Activated T-cell treated with anti-CD3 and anti-CD28 coated beads, Interleukin-2, amount 50 U/mL, for 24 hours (primary cell): ENCODE results near the gene HM13.
"Not testable (repeated sequence)": the region's sequence is repeated elsewhere in the genome, so short reads cannot be mapped to it uniquely, and the experiment has no call there.

Experiments used
- DNase-seq: peaks from one replicate; pipeline ENCODE4 v3.0.0-alpha.2; 2020
- H3K27ac Mint-ChIP-seq: 2 replicates; pipeline ENCODE4 v1.8.0; 2020; ENCODE audit warnings: mild to moderate bottlenecking, mixed read lengths
- H3K27me3 Mint-ChIP-seq: 2 replicates; pipeline ENCODE4 v1.8.0; 2020; ENCODE audit warnings: mixed read lengths
- H3K36me3 Mint-ChIP-seq: 2 replicates; pipeline ENCODE4 v1.8.0; 2020; ENCODE audit warnings: low read depth, mixed read lengths
- H3K4me1 Mint-ChIP-seq: 2 replicates; pipeline ENCODE4 v1.8.0; 2020; ENCODE audit warnings: low read depth, mixed read lengths
- H3K4me3 Mint-ChIP-seq: 2 replicates; pipeline ENCODE4 v1.8.0; 2020; ENCODE audit warnings: mild to moderate bottlenecking, moderate library complexity, mixed read lengths
- H3K9me3 Mint-ChIP-seq: 2 replicates; pipeline ENCODE4 v1.8.0; 2020; ENCODE audit warnings: mixed read lengths

HM13 gene, protein sequence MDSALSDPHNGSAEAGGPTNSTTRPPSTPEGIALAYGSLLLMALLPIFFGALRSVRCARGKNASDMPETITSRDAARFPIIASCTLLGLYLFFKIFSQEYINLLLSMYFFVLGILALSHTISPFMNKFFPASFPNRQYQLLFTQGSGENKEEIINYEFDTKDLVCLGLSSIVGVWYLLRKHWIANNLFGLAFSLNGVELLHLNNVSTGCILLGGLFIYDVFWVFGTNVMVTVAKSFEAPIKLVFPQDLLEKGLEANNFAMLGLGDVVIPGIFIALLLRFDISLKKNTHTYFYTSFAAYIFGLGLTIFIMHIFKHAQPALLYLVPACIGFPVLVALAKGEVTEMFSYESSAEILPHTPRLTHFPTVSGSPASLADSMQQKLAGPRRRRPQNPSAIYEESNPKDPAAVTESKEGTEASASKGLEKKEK

DNA sequence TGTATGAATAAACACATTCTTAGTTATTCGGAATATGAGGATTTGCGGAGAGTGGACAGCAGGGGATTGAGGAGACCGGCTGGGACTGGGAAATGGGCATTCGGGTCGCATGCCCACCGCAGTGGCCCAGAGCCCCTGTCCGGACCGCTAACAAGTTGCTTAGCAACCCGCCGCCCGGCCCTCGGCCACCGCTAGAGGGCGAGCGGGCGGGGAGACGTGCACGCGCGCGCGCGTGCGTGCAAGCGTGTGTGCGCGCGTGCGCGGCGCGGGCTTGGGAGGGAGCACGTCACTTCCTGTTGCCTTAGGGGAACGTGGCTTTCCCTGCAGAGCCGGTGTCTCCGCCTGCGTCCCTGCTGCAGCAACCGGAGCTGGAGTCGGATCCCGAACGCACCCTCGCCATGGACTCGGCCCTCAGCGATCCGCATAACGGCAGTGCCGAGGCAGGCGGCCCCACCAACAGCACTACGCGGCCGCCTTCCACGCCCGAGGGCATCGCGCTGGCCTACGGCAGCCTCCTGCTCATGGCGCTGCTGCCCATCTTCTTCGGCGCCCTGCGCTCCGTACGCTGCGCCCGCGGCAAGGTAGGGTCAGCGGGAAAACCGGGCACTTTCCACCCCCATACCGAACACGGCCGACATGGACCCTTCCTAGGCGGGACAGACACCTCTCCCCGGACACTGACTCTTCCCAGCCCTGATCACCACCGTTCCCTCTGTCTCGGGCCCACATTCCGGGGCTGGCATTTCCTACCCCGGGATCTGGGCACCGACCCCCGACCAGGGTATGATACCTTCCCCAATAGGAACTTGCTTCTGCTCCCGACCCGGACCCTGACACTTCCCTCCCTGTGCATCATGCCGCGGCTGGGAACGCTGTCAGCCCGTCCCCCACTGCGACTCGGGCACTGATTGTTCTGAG lies at the start of gene HM13:
HM13 (plus strand) TSS at position 289 of the 918 bp plus-strand sequence; CDS start at position 399, 110 bp downstream.
- H3K36me3 Mint-ChIP-seq: peaks cover 7% of the 10 kb centered on the region
- peak; percentile 92 for DNase-seq
- peaks cover 11% of the 10 kb centered on the region for H3K4me1 Mint-ChIP-seq
- no peaks in the 10 kb centered on the region for H3K27me3 Mint-ChIP-seq
- no peaks in the 10 kb centered on the region for H3K9me3 Mint-ChIP-seq
- no peak within 1 kb of the TSS for H3K4me3 Mint-ChIP-seq
- peak within 1 kb of the TSS; percentile 72 for H3K27ac Mint-ChIP-seq

DNA sequence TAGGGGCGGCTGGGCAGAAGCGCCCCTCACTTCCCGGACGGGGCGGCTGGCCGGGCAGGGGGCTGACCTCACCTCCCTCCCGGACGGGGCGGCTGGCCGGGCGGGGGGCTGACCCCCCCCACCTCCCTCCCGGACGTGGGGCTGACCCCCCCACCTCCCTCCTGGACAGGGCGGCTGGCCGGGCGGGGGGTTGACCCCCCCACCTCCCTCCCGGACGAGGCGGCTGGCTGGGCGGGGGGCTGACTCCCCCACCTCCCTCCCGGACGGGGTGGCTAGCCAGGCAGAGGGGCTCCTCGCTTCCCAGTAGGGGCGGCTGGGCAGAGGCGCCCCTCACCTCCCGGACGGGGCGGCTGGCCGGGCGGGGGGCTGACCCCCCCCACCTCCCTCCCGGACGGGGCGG lies 43.3 kb upstream of the HM13 start:
- H3K9me3 Mint-ChIP-seq: not testable (repeated sequence)

DNA sequence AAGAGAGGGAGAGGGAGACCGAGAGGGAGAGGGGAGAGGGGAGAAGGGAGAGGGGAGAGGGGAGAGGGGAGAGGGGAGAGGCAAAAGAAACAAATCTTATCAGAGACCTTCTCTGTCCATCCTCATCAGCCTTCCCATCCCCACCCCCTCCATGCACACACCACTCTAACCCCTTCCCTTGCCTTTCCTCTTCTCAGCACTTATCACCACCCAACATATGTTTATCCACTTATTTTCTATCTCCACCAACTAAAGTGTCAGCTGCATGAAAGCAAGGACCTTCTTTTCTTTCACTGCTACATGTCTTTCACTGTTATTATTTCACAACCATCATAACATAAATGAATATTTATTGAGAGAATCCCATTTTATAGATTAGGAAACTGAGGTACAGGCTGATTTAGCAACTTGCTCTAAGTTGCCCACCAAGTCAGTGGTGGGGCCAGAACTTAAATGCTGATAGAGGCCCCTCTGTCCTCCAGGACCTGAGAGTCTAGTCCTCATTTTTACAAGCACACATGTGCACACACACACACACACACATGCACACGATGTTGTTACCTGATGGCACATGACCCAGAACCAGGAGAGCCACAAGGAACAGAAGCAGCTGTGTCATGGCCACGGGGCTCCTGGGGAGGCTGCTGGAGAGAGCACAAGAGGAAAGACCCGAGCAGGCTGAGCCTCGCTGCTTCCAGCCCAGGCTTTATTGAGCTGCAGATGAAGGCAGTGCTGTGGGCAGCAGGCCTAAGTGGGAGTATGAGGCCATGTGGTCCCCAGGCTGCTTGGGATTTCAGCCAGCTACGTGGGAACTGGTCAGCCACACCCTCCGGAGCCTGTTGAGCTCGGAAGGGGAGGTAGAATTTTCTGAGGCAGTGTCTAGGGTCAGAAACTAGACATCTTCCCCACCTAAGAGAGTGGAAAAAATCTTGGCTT lies 41.6 kb upstream of the HM13 start:
- H3K27me3 Mint-ChIP-seq: peaks cover 44% of the 10 kb centered on the region
- DNase-seq: no peak

More for the DNA sequence above, 43.3 kb upstream of the HM13 start:
- DNase-seq, H3K36me3 Mint-ChIP-seq, H3K4me3 Mint-ChIP-seq, H3K27ac Mint-ChIP-seq: not testable (repeated sequence)
- H3K4me1 Mint-ChIP-seq: peaks cover 13% of the 10 kb centered on the region
- peaks cover 26% of the 10 kb centered on the region for H3K27me3 Mint-ChIP-seq

DNA sequence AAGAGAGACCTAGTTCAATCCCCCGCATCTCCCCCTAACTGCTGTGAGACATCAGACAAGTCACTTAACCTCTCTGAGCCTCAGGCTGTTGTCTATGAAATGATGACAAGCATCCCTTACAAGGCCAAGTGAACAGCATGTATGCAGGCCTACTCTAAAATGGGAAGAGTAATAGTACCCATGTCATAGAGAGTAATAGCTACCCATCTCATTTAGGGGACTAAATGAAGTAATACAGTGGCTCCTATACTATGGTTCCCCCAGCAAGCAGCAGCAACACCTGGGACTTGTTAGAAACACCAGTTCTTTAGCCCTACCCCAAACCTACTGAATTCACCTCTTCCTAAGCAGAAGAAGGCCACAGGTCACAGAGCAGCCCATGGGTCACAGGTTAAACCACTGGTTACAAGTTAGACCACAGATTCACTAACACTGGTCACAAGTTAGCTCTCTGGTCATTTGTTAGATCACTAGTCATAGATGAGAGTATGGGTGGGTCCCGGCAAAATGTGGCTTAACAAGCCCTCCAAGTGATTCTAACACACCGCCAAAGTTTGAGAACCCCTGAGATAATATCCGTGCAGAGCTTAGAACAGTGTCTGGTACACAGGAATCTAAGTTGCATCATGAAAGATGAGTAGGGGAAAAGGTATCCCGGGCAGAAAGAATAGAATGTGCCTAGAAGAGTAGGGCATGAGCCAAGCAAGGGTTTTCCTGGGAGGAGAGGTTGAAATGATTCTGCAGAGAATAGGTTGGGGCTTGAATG lies 40.7 kb upstream of the HM13 start:
- Mint-ChIP-seq H3K27ac (no peak overlapping the region), H3K9me3 (peaks cover 2% of the 10 kb centered on the region), H3K4me3 (no peak overlapping the region), H3K36me3 (no peaks in the 10 kb centered on the region), H3K4me1 (peaks cover 13% of the 10 kb centered on the region), H3K27me3 (peaks cover 51% of the 10 kb centered on the region)
- DNase-seq: no peak

More for the DNA sequence above, 41.6 kb upstream of the HM13 start:
- Mint-ChIP-seq H3K4me1 (peaks cover 13% of the 10 kb centered on the region), H3K9me3 (peaks cover 2% of the 10 kb centered on the region), H3K27ac (no peak overlapping the region), H3K36me3 (no peaks in the 10 kb centered on the region), H3K4me3 (no peak overlapping the region)

DNA sequence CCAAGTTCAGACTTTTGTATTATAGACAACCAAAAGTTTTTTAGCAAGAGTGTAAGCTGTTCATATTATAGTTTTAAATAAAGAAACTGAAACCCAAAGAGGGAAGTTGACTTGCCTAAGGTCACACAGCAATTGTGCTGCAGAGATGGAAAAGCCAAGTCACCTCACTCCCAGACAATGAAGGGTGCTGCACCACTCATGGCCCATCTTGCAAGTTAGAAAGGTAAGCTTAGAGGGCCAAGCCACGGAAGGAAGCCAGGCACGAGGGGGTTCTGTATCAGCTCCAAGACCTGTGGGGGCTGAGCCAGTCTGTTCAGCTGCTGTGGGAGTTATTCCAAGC lies 40.2 kb upstream of the HM13 start:
- Mint-ChIP-seq H3K27ac (no peak overlapping the region), H3K4me3 (no peak overlapping the region), H3K9me3 (peaks cover 2% of the 10 kb centered on the region), H3K27me3 (peaks cover 53% of the 10 kb centered on the region), H3K36me3 (no peaks in the 10 kb centered on the region), H3K4me1 (peaks cover 13% of the 10 kb centered on the region)
- no peak for DNase-seq

DNA sequence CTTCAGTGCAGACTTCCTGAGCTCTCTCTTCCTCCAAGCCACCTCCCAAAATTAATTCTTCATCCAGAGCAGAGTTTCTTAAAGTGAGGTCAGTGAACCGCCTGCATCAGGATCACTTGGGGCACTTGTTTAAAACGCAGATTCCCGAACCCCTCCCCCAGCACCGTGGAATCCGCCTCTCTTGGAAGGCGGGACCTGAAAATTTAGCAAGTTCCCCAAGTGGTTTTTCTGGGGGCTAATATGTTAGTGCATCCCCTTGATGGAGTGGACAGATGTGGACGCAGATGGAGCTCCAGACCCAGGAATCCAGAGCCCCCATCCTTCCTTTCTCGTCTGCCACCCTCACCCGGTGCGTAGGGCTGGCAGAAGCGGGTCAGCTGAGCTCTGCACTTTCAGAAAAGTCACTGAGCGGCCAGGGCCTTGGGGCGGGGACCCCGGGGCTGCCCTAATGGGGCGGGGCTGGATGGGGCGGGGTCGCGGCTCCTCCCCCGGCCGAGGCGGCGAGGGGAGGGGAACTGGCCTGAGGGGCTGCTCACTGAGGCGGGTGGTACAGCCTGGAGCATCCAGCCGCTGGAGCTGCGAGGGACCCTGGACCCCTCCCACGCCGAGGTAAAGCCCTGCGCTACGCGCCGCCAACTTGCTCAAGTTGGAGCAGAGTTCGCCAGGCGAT lies 39.3 kb upstream of the HM13 start, which contains the start of the genes DEFB124 and REM1:
DEFB124 (minus strand) TSS at position 370 of the 670 bp plus-strand sequence. CDS start 2,114 bp downstream, outside the sequence.
REM1 (plus strand) TSS at position 531 of the 670 bp plus-strand sequence. CDS start 1,158 bp downstream, outside the sequence.
- H3K9me3 Mint-ChIP-seq: peaks cover 2% of the 10 kb centered on the region
- peaks cover 56% of the 10 kb centered on the region for H3K27me3 Mint-ChIP-seq
- no peak within 1 kb of the TSS for H3K4me3 Mint-ChIP-seq
- no peak for DNase-seq
- no peak within 1 kb of the TSS for H3K27ac Mint-ChIP-seq
- peaks cover 13% of the 10 kb centered on the region for H3K4me1 Mint-ChIP-seq
- H3K36me3 Mint-ChIP-seq: no peaks in the 10 kb centered on the region

DNA sequence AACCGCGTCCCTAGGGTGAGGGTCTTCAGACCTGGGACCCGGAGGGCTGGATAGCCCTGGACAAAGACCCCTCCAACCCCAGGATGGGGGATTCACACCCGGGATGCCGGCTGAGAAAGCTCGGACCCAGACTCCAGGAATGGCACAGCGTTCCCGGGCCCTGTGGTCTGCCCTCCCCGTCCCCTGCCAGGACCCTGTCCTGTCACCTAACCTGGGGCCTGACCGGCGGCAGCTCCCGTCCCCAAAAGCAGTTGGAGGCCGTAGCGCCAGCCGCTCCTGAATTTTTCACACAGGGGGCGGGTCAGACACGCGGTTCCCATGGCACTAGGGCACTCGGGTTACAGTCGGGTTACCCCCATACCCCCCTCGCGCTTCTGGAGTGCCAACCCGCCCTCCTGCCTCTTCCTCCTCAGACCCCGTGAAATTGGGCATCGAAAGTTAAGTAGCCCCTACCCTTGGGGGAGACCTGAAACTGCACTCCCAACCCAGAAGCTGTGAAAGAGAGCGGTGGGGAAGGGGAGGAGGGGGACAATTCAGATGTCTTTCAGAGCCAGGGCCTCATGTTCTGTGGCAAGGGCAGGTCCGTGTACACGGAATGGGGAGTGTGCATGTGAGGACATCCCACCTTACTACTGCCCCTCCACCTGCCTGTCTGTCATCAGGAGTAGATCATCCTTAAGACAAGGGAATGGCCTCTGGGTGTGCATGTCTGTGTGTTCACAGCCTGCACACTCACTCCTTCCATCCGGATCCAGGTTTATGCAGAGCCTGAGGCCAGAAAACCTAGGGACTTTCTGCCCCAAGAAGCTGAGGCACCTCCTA lies 38.6 kb upstream of the HM13 start:
- DNase-seq: no peak
- H3K4me1 Mint-ChIP-seq: peaks cover 13% of the 10 kb centered on the region
- H3K4me3 Mint-ChIP-seq: no peak overlapping the region
- H3K9me3 Mint-ChIP-seq: peaks cover 2% of the 10 kb centered on the region
- H3K27ac Mint-ChIP-seq: no peak overlapping the region
- H3K27me3 Mint-ChIP-seq: peaks cover 56% of the 10 kb centered on the region
- no peaks in the 10 kb centered on the region for H3K36me3 Mint-ChIP-seq

DNA sequence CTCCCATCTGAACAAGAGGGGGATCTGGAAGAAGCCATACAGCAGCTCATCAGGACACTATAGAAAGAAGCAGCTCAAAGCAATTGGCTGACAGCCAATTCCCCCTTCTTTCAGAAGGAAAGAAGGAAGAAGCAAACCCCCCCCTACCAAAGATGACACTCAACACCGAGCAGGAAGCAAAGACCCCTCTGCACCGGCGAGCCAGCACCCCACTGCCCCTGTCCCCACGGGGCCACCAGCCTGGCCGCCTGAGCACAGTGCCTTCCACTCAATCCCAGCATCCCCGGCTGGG lies 38.0 kb upstream of the HM13 start:
- no peak overlapping the region for H3K27ac Mint-ChIP-seq
- no peaks in the 10 kb centered on the region for H3K36me3 Mint-ChIP-seq
- H3K4me3 Mint-ChIP-seq: no peak overlapping the region
- peaks cover 56% of the 10 kb centered on the region for H3K27me3 Mint-ChIP-seq
- peaks cover 2% of the 10 kb centered on the region for H3K9me3 Mint-ChIP-seq
- no peak for DNase-seq
- peaks cover 13% of the 10 kb centered on the region for H3K4me1 Mint-ChIP-seq

DNA sequence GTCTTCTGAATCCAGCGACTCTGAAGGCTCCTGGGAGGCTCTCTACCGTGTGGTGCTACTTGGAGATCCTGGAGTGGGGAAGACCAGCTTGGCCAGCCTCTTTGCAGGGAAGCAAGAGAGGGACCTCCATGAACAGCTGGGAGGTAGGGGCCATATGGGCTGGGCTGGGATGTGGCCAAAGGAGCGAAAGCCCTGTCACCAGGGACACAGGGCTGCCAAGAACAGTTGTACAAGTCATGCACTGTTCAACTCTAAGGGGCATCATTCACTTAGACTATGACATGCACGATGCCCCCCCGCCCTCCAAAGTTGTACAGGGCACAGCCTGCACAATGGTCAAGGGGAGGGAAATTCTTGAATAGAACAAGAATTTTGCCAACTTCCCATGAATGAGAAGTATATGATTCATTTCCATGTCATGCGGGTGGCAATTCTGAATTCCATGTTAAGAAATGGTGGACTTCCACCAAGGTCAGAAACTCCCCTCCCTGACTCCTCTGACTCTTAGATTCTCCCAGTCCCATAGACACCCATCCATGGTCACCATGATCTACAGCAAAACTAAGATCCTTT lies 37.5 kb upstream of the HM13 start:
- DNase-seq: no peak
- peaks cover 58% of the 10 kb centered on the region for H3K27me3 Mint-ChIP-seq
- no peak overlapping the region for H3K4me3 Mint-ChIP-seq
- peaks cover 2% of the 10 kb centered on the region for H3K9me3 Mint-ChIP-seq
- no peak overlapping the region for H3K27ac Mint-ChIP-seq
- H3K4me1 Mint-ChIP-seq: peaks cover 13% of the 10 kb centered on the region
- no peaks in the 10 kb centered on the region for H3K36me3 Mint-ChIP-seq

DNA sequence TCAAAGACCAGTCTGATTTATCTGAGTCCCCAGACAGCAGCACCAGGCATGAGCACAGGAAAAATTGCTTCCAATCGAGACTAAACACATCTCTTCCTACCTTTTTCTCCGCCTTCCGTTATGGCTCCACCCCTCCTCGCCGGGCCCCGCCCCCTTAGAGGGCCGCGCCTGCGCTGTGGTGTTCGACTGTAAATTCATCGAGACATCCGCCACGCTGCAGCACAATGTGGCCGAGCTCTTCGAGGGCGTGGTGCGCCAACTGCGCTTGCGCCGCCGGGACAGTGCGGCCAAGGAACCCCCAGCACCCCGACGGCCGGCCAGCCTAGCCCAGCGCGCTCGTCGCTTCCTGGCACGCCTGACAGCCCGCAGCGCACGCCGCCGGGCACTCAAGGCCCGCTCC lies 30.2 kb upstream of the HM13 start:
- no peak overlapping the region for H3K27ac Mint-ChIP-seq
- H3K9me3 Mint-ChIP-seq: no peaks in the 10 kb centered on the region
- H3K36me3 Mint-ChIP-seq: no peaks in the 10 kb centered on the region
- peaks cover 43% of the 10 kb centered on the region for H3K27me3 Mint-ChIP-seq
- peak; percentile 51 for DNase-seq
- peaks cover 5% of the 10 kb centered on the region for H3K4me1 Mint-ChIP-seq
- no peak overlapping the region for H3K4me3 Mint-ChIP-seq

DNA sequence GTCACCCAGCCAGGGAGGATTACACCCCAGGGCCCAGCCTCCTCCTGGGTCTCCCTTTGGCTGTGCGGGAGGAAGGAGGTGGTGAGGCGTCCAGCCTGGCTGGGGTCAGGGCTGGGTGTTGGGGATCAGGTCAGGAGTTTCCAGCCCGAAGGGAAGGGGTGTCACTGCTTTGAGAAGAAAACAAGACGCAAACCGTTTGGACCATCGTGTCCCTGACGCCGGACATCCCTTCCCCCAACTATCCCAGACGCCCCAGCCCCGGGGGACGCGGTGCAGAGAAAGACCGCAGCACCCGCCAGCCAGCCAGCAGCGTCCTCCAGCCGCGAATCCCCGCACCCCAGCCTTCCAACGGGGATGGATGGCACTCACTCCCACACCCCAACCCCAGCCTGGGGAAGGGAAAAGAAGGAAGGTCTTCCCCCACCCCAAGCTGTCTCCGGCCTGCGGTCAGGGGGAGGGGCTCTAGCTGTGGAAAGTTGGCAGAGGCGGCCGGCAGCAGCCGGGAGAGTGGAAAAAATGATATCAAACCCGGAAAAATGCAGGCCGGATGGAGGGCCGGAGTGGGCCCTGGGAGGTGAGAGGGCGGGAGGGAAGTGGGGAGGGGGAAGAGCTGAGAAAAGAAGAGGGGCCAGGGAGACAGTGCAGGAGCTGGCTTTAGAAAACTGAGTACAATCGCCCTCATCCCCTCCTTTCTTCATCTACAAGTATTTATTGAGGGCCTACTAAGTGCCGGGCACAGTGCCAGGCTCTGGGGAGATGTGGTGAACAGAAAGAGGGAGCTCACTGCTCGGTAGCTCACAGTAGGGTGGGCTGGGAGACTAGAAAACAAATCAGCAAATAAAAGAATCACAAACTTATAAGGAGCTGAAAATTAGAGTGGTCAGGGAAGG lies 28.5 kb upstream of the HM13 start:
- no peak for DNase-seq
- H3K4me3 Mint-ChIP-seq: no peak overlapping the region

More for the DNA sequence above, 28.5 kb upstream of the HM13 start:
- Mint-ChIP-seq H3K27ac (no peak overlapping the region), H3K4me1 (peaks cover 5% of the 10 kb centered on the region), H3K27me3 (peaks cover 40% of the 10 kb centered on the region), H3K9me3 (no peaks in the 10 kb centered on the region), H3K36me3 (no peaks in the 10 kb centered on the region)
